GM18526 (cell line): Measurements from ENCODE around the gene BPIFB6.

Experiments
- POLR2A ChIP-seq: IDR thresholded peaks from 3 replicates; pipeline ENCODE4 v1.6.1; 2011; ENCODE audit not compliant: insufficient read length; ENCODE audit errors: extremely low read depth

Gene BPIFB6

GRCh38 chr20:33031531-33031930 is at the start of gene BPIFB6:
TSS of gene BPIFB6 (plus strand) at chr20:33031648. CDS start at chr20:33031648, 0 bp downstream.
- no peak for TF ChIP-seq POLR2A

- TF ChIP-seq POLR2A = no peak
These were observed 48.6 kb upstream of the BPIFB6 start for GRCh38 chr20:32982617-32983458.

GRCh38 chr20:32983459-32984112 is 47.9 kb upstream of the BPIFB6 start:
- no peak for TF ChIP-seq POLR2A

GRCh38 chr20:32984196-32984595 is 47.3 kb upstream of the BPIFB6 start:
- TF ChIP-seq POLR2A = no peak

GRCh38 chr20:32984631-32985354 is 46.7 kb upstream of the BPIFB6 start:
- no peak for TF ChIP-seq POLR2A

- TF ChIP-seq POLR2A = no peak
These were observed 45.9 kb upstream of the BPIFB6 start for GRCh38 chr20:32985596-32985995.

- TF ChIP-seq POLR2A = no peak
These were observed 45.0 kb upstream of the BPIFB6 start for GRCh38 chr20:32986331-32986966.

GRCh38 chr20:32987044-32987825 is 44.2 kb upstream of the BPIFB6 start:
- TF ChIP-seq POLR2A = no peak

- no peak for TF ChIP-seq POLR2A
These were observed 43.4 kb upstream of the BPIFB6 start for GRCh38 chr20:32988008-32988407.

- no peak for TF ChIP-seq POLR2A
These were observed 41.8 kb upstream of the BPIFB6 start for GRCh38 chr20:32989507-32990283.

- TF ChIP-seq POLR2A = no peak
These were observed 41.0 kb upstream of the BPIFB6 start for GRCh38 chr20:32990426-32990825.

GRCh38 chr20:32991383-32991782 is 40.1 kb upstream of the BPIFB6 start:
- no peak for TF ChIP-seq POLR2A

GRCh38 chr20:32991792-32992641 is 39.4 kb upstream of the BPIFB6 start:
- no peak for TF ChIP-seq POLR2A
